ENCODE data around the gene GULP1.

GULP1 gene

DNA sequence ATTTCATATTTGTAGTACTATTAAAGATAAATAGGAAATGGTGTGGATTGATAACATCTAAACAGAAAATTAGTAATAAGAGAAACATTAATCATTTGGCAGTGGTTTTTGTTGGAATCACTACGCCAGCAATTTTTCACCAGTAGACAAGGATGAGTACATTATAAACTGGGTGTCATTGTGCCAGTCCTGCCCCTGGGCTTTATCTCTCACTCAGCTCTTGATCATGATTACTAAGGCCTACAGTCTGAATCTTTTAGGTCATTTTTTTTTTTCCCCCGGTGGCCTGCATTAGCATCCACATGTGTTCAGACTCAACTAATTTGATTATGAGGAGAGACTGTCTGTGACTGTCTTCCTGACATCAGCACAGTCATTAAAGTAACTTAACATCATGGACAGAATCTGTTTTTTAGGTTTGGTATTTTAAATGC, 16.2 kb downstream of the GULP1 start (continued):
- TF ChIP-seq ZNF70 (CRISPR knock-in tag; IDR thresholded peaks at IDR 0.05) (peak; percentile 8; the same call in 1 of the 2 replicates), ISL1 (CRISPR knock-in tag; IDR thresholded peaks at IDR 0.05) (peak; percentile 88), ZC3H10 (CRISPR knock-in tag; IDR thresholded peaks at IDR 0.05) (no peak)

GRCh38 chr2:188308483-188308882, 16.8 kb downstream of the GULP1 start:
- ATAC-seq, result peak; percentile 50
- TF ChIP-seq ARNTL (CRISPR knock-in tag; IDR thresholded peaks at IDR 0.05; ENCODE audit: borderline replicate concordance, low read depth) (no peak), POU6F1 (CRISPR knock-in tag; IDR thresholded peaks at IDR 0.05; ENCODE audit: borderline replicate concordance, low read depth) (no peak), TOX (CRISPR knock-in tag; IDR thresholded peaks at IDR 0.05; ENCODE audit: borderline replicate concordance) (no peak), GLIS3 (CRISPR knock-in tag; IDR thresholded peaks at IDR 0.05) (0 out of 2 replicates have a peak, but pooled peaks have one; percentile 18), BACH2 (CRISPR knock-in tag; IDR thresholded peaks at IDR 0.05; ENCODE audit: borderline replicate concordance) (no peak), ISL1 (CRISPR knock-in tag; IDR thresholded peaks at IDR 0.05) (no peak)
- TF ChIP-seq, protein P1, sequence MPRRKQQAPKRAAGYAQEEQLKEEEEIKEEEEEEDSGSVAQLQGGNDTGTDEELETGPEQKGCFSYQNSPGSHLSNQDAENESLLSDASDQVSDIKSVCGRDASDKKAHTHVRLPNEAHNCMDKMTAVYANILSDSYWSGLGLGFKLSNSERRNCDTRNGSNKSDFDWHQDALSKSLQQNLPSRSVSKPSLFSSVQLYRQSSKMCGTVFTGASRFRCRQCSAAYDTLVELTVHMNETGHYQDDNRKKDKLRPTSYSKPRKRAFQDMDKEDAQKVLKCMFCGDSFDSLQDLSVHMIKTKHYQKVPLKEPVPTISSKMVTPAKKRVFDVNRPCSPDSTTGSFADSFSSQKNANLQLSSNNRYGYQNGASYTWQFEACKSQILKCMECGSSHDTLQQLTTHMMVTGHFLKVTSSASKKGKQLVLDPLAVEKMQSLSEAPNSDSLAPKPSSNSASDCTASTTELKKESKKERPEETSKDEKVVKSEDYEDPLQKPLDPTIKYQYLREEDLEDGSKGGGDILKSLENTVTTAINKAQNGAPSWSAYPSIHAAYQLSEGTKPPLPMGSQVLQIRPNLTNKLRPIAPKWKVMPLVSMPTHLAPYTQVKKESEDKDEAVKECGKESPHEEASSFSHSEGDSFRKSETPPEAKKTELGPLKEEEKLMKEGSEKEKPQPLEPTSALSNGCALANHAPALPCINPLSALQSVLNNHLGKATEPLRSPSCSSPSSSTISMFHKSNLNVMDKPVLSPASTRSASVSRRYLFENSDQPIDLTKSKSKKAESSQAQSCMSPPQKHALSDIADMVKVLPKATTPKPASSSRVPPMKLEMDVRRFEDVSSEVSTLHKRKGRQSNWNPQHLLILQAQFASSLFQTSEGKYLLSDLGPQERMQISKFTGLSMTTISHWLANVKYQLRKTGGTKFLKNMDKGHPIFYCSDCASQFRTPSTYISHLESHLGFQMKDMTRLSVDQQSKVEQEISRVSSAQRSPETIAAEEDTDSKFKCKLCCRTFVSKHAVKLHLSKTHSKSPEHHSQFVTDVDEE (CRISPR knock-in tag; IDR thresholded peaks at IDR 0.05), result no peak

- no peak for TF ChIP-seq PPARA (CRISPR knock-in tag; IDR thresholded peaks at IDR 0.05; ENCODE audit: borderline replicate concordance)
- TF ChIP-seq, protein P2, sequence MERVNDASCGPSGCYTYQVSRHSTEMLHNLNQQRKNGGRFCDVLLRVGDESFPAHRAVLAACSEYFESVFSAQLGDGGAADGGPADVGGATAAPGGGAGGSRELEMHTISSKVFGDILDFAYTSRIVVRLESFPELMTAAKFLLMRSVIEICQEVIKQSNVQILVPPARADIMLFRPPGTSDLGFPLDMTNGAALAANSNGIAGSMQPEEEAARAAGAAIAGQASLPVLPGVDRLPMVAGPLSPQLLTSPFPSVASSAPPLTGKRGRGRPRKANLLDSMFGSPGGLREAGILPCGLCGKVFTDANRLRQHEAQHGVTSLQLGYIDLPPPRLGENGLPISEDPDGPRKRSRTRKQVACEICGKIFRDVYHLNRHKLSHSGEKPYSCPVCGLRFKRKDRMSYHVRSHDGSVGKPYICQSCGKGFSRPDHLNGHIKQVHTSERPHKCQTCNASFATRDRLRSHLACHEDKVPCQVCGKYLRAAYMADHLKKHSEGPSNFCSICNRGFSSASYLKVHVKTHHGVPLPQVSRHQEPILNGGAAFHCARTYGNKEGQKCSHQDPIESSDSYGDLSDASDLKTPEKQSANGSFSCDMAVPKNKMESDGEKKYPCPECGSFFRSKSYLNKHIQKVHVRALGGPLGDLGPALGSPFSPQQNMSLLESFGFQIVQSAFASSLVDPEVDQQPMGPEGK (CRISPR knock-in tag; IDR thresholded peaks at IDR 0.05; ENCODE audit: borderline replicate concordance), result no peak
- TF ChIP-seq OSR1 (CRISPR knock-in tag; IDR thresholded peaks at IDR 0.05), result no peak
- TF ChIP-seq, protein P1 (CRISPR knock-in tag; IDR thresholded peaks at IDR 0.05), result no peak
- no peak for TF ChIP-seq SNAI2 (CRISPR knock-in tag; IDR thresholded peaks at IDR 0.05)
- no peak for TF ChIP-seq CSDC2 (CRISPR knock-in tag; IDR thresholded peaks at IDR 0.05)
- TF ChIP-seq CREB5 (CRISPR knock-in tag; IDR thresholded peaks at IDR 0.05; ENCODE audit: low read depth), result no peak
- TF ChIP-seq CSRNP3 (CRISPR knock-in tag; IDR thresholded peaks at IDR 0.05), result no peak
- no peak for TF ChIP-seq BACH2 (CRISPR knock-in tag; IDR thresholded peaks at IDR 0.05; ENCODE audit: borderline replicate concordance)
- no peak for TF ChIP-seq ZNF8 (CRISPR knock-in tag; IDR thresholded peaks at IDR 0.05)
- TF ChIP-seq TCF4 (CRISPR knock-in tag; IDR thresholded peaks at IDR 0.05; ENCODE audit: borderline replicate concordance), result no peak
- TF ChIP-seq ZFP30 (CRISPR knock-in tag; IDR thresholded peaks at IDR 0.05), result no peak
- no peak for TF ChIP-seq GLIS3 (CRISPR knock-in tag; IDR thresholded peaks at IDR 0.05)
- no peak for TF ChIP-seq ISL1 (CRISPR knock-in tag; IDR thresholded peaks at IDR 0.05)
- no peak for TF ChIP-seq ZNF70 (CRISPR knock-in tag; IDR thresholded peaks at IDR 0.05)
- ATAC-seq, result no peak
Measured at GRCh38 chr2:188309364-188309763, 17.7 kb downstream of the GULP1 start.
